SH-SY5Y (cell line): ENCODE data around the gene PDP2.

Experiments
- GATA2 ChIP-seq: IDR thresholded peaks from 2 replicates; pipeline ENCODE4 v1.6.1; 2011; ENCODE audit warnings: mild to moderate bottlenecking, low read depth, low read length
- GATA3 ChIP-seq: IDR thresholded peaks from 2 replicates; pipeline ENCODE4 v1.6.1; 2011; ENCODE audit warnings: low read depth, mild to moderate bottlenecking, low read length, moderate library complexity

DNA sequence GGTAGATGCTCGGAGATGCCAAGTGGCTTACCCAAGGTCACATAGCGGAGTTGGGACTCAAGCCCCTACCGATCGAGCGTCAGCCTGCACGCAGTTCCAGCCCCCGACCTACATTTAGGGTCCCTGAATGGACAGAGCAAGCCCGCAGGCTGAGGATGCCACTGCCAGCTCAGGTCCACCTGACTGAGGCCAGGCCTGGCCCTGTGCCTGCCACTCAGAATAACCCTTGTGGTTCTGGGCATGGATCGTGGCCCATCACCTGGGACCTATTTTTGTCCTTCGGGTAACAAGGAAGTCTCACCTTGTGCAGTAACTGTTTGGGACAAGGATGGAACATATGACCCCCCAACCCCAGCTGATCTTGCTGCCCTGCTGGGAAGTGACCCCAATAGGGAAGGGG is 21.3 kb downstream of the PDP2 start:
- TF ChIP-seq GATA2: no peak
- TF ChIP-seq GATA3: no peak
